Ovary (tissue), 1 donor: Measurements from ENCODE around the gene DNAJC25.

Experiments used
- EP300 ChIP-seq: sonication (generic); formaldehyde crosslinking; IDR thresholded peaks from one replicate; pipeline ENCODE4 v1.6.1; 2017; ENCODE audit warnings: antibody characterized with exemption
- POLR2A ChIP-seq: fragments of 450-650 bp; IDR thresholded peaks from one replicate; pipeline ENCODE4 v1.6.1; 2017; ENCODE audit warnings: antibody characterized with exemption, mild to moderate bottlenecking, moderate library complexity

- TF ChIP-seq EP300 (no peak), POLR2A (no peak)
Observed at GRCh38 chr9:111676116-111676515, 45.0 kb downstream of the DNAJC25 start.
